Activated T-helper 2 cell treated with anti-CD3 and anti-CD28 coated beads, Interferon-gamma antibody, Interleukin-2, Interleukin-4, amounts not matched to agents 10 μg/mL and 5 μg/mL and 100 μg/mL, durations not matched to agents 14 hours and 24 hours and 36 hours (primary cell): ENCODE results near the gene PIK3AP1. TPM values are rescaled to one million over a fixed set of nuclear protein-coding genes. Genes with fewer than 3 reads are reported as not detected.
"Not testable (repeated sequence)": the region's sequence is repeated elsewhere in the genome, so short reads cannot be mapped to it uniquely, and the experiment has no call there.

Experiments
- DNase-seq: peaks from one replicate; pipeline ENCODE4 v3.0.0; 2021; ENCODE audit warnings: low spot score
- H3K27ac Mint-ChIP-seq: one replicate; pipeline ENCODE4 v1.8.0; 2021; ENCODE audit warnings: mixed read lengths
- H3K27me3 Mint-ChIP-seq: one replicate; pipeline ENCODE4 v1.8.0; 2021; ENCODE audit warnings: low read depth, mixed read lengths
- H3K36me3 Mint-ChIP-seq: one replicate; pipeline ENCODE4 v1.8.0; 2021; ENCODE audit warnings: low read depth, mixed read lengths
- H3K4me1 Mint-ChIP-seq: one replicate; pipeline ENCODE4 v1.8.0; 2021; ENCODE audit warnings: low read depth, mixed read lengths
- H3K4me3 Mint-ChIP-seq: one replicate; pipeline ENCODE4 v1.8.0; 2021; ENCODE audit warnings: low read depth, mild to moderate bottlenecking, moderate library complexity, mixed read lengths
- H3K9me3 Mint-ChIP-seq: one replicate; pipeline ENCODE4 v1.8.0; 2021; ENCODE audit warnings: mixed read lengths
- intact Hi-C: fragments of 100-400 bp; cut with micrococcal nuclease; formaldehyde crosslinking; loops from one replicate; pipeline ENCODE4 v1.15.1; 2023
- total RNA-seq: library from RNA; stranded (reverse); gene quantifications from 2 replicates; pipeline ENCODE4 v1.2.3, GENCODE V29; 2022

Gene PIK3AP1
- total RNA-seq, 1 donor from 2014 or later = 14.0 TPM

GRCh38 chr10:96584035-96584434 lies 136.3 kb downstream of the PIK3AP1 start:
- Mint-ChIP-seq H3K36me3 (peaks cover 31% of the 10 kb centered on the region), H3K9me3 (no peaks in the 10 kb centered on the region), H3K4me1 (peaks cover 37% of the 10 kb centered on the region), H3K4me3 (no peak overlapping the region), H3K27me3 (no peaks in the 10 kb centered on the region), H3K27ac (no peak overlapping the region)
- intact Hi-C loops = loop anchor here (10.0 kb wide), 1 partner anchor 741 kb away; no protein-coding TSS in a partner anchor
- no peak for DNase-seq

- no peaks in the 10 kb centered on the region for H3K27me3 Mint-ChIP-seq
These were observed 141.2 kb downstream of the PIK3AP1 start for GRCh38 chr10:96579133-96579532.

GRCh38 chr10:96578633-96579032 lies 141.7 kb downstream of the PIK3AP1 start:
- intact Hi-C loops = no loop called here
- Mint-ChIP-seq H3K4me3 (no peak overlapping the region), H3K36me3 (peaks cover 46% of the 10 kb centered on the region), H3K9me3 (no peaks in the 10 kb centered on the region), H3K27me3 (no peaks in the 10 kb centered on the region), H3K4me1 (peaks cover 39% of the 10 kb centered on the region), H3K27ac (no peak overlapping the region)
- DNase-seq = no peak

More at GRCh38 chr10:96579133-96579532, 141.2 kb downstream of the PIK3AP1 start:
- no peaks in the 10 kb centered on the region for H3K9me3 Mint-ChIP-seq
- intact Hi-C loops = no loop called here
- H3K4me3 Mint-ChIP-seq = no peak overlapping the region
- DNase-seq = no peak
- H3K36me3 Mint-ChIP-seq = peaks cover 47% of the 10 kb centered on the region
- H3K4me1 Mint-ChIP-seq = peaks cover 44% of the 10 kb centered on the region
- H3K27ac Mint-ChIP-seq = no peak overlapping the region

- H3K4me1 Mint-ChIP-seq = peaks cover 37% of the 10 kb centered on the region
- no peaks in the 10 kb centered on the region for H3K9me3 Mint-ChIP-seq
- H3K27ac Mint-ChIP-seq = no peak overlapping the region
These were observed 142.3 kb downstream of the PIK3AP1 start for GRCh38 chr10:96578022-96578421.

DNA sequence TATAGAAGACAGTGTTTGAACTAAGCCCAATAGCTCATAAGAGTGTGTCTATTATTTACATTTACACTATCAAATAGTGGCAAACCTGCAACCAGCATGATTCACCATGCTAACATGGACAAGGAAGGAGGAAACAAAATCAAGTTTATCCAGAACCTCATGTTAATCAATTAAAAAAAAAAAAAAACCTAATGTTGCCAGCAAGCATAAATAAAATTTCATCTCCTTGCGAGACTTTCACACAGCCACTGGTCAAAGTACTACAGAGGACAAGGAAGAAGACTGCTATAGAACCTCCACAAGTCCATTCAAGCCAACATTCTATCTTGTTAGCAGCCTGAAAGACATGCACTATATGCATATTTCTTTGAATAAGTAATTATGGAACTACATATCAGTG lies 143.2 kb downstream of the PIK3AP1 start:
- no peak overlapping the region for H3K4me3 Mint-ChIP-seq
- peaks cover 37% of the 10 kb centered on the region for H3K4me1 Mint-ChIP-seq
- intact Hi-C loops = no loop called here

More at GRCh38 chr10:96578022-96578421, 142.3 kb downstream of the PIK3AP1 start:
- H3K27me3 Mint-ChIP-seq = no peaks in the 10 kb centered on the region
- H3K4me3 Mint-ChIP-seq = no peak overlapping the region
- no peak for DNase-seq
- peaks cover 46% of the 10 kb centered on the region for H3K36me3 Mint-ChIP-seq
- intact Hi-C loops = no loop called here

DNA sequence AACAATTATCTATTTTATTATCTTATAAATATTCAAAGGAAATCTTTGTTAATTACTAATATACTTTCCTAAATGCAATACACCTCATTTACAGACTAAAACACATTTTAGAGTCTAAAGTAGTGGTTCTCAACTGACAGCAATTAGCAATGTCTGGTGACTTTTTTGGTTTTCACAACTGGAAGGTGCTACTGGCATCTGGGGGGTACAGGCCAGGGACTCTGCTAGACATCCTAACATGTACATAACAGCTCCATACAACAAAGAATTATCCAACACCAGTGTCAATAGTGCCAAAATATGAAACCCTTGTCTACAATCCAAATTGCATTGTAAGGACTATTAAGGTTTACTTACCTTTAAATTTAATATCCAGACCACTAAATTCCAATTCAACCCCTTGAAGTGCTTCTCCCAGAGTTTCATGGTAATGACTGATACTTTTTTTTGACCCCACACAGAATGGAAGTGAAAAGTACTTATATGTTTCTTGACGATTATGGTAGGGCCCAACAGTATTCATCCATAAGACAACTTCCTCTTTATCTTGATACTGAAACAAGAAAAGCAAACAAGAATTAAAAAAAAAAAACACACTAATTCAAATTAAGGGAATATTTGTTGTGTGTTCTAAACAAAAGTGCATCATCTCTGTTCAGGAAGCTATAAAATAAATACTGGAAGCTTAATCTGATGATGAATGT lies 143.9 kb downstream of the PIK3AP1 start:
- Mint-ChIP-seq H3K4me1 (peaks cover 35% of the 10 kb centered on the region), H3K27me3 (no peaks in the 10 kb centered on the region), H3K36me3 (peaks cover 57% of the 10 kb centered on the region), H3K27ac (no peak overlapping the region), H3K9me3 (no peaks in the 10 kb centered on the region), H3K4me3 (no peak overlapping the region)
- no peak for DNase-seq
- intact Hi-C loops = no loop called here

More for the DNA sequence above, 143.2 kb downstream of the PIK3AP1 start:
- no peaks in the 10 kb centered on the region for H3K9me3 Mint-ChIP-seq
- no peak for DNase-seq
- H3K36me3 Mint-ChIP-seq = peaks cover 51% of the 10 kb centered on the region
- no peak overlapping the region for H3K27ac Mint-ChIP-seq
- no peaks in the 10 kb centered on the region for H3K27me3 Mint-ChIP-seq

- peaks cover 28% of the 10 kb centered on the region for H3K4me1 Mint-ChIP-seq
- H3K36me3 Mint-ChIP-seq = peaks cover 58% of the 10 kb centered on the region
- H3K27me3 Mint-ChIP-seq, intact Hi-C loops, H3K4me3 Mint-ChIP-seq, DNase-seq, H3K27ac Mint-ChIP-seq, H3K9me3 Mint-ChIP-seq: not testable (repeated sequence)
These were observed 145.8 kb downstream of the PIK3AP1 start for GRCh38 chr10:96574564-96574963.

GRCh38 chr10:96573036-96573435 lies 147.3 kb downstream of the PIK3AP1 start:
- no peak overlapping the region for H3K4me3 Mint-ChIP-seq
- no peaks in the 10 kb centered on the region for H3K27me3 Mint-ChIP-seq
- peaks cover 31% of the 10 kb centered on the region for H3K4me1 Mint-ChIP-seq

GRCh38 chr10:96570983-96571964 lies 149.0 kb downstream of the PIK3AP1 start:
- Mint-ChIP-seq H3K4me3 (no peak overlapping the region), H3K9me3 (no peaks in the 10 kb centered on the region), H3K27me3 (no peaks in the 10 kb centered on the region), H3K36me3 (peaks cover 76% of the 10 kb centered on the region), H3K27ac (no peak overlapping the region), H3K4me1 (peaks cover 31% of the 10 kb centered on the region)
- intact Hi-C loops = no loop called here
- DNase-seq = no peak

More at GRCh38 chr10:96573036-96573435, 147.3 kb downstream of the PIK3AP1 start:
- H3K9me3 Mint-ChIP-seq = no peaks in the 10 kb centered on the region
- intact Hi-C loops = no loop called here
- peaks cover 72% of the 10 kb centered on the region for H3K36me3 Mint-ChIP-seq
- DNase-seq = no peak
- no peak overlapping the region for H3K27ac Mint-ChIP-seq

- H3K27me3 Mint-ChIP-seq = no peaks in the 10 kb centered on the region
- intact Hi-C loops = no loop called here
- no peak overlapping the region for H3K27ac Mint-ChIP-seq
- no peak overlapping the region for H3K4me3 Mint-ChIP-seq
- no peaks in the 10 kb centered on the region for H3K9me3 Mint-ChIP-seq
- peaks cover 36% of the 10 kb centered on the region for H3K4me1 Mint-ChIP-seq
- DNase-seq = no peak
- peaks cover 71% of the 10 kb centered on the region for H3K36me3 Mint-ChIP-seq
These were observed 149.8 kb downstream of the PIK3AP1 start for GRCh38 chr10:96570511-96570910.

GRCh38 chr10:96568402-96568801 lies 151.9 kb downstream of the PIK3AP1 start:
- H3K9me3 Mint-ChIP-seq = no peaks in the 10 kb centered on the region
- H3K36me3 Mint-ChIP-seq = peaks cover 66% of the 10 kb centered on the region
- peaks cover 35% of the 10 kb centered on the region for H3K4me1 Mint-ChIP-seq
- no peak for DNase-seq
- H3K27ac Mint-ChIP-seq = no peak overlapping the region
- intact Hi-C loops = no loop called here
- H3K27me3 Mint-ChIP-seq = no peaks in the 10 kb centered on the region
- no peak overlapping the region for H3K4me3 Mint-ChIP-seq

GRCh38 chr10:96565774-96566173 lies 154.5 kb downstream of the PIK3AP1 start:
- Mint-ChIP-seq H3K4me3 (no peak overlapping the region), H3K36me3 (peaks cover 63% of the 10 kb centered on the region)
- intact Hi-C loops = loop anchor here (2.0 kb wide), 1 partner anchor 23 kb away; no protein-coding TSS in a partner anchor

More at GRCh38 chr10:96565774-96566173, 154.5 kb downstream of the PIK3AP1 start:
- Mint-ChIP-seq H3K27ac (no peak overlapping the region), H3K27me3 (no peaks in the 10 kb centered on the region), H3K4me1 (peaks cover 31% of the 10 kb centered on the region), H3K9me3 (no peaks in the 10 kb centered on the region)
- no peak for DNase-seq
